ENCODE results near the gene POU6F2. TPM values are rescaled to one million over a fixed set of nuclear protein-coding genes. Genes with fewer than 3 reads are reported as not detected.

Gene POU6F2
- total RNA-seq, 2 donors from 2014 or later = 5.2 to 6.3 TPM

- no peak for ATAC-seq
- H3K4me3 ChIP-seq = no peak overlapping the region
- no peaks in the 10 kb centered on the region for H3K27me3 ChIP-seq
- DNase-seq = no peak
- WGBS, 2 donors = 56 to 63% methylated on average over 2 of the region's 2 CpGs
- H3K36me3 ChIP-seq (replicated peaks in 1 of 2; ENCODE audit: insufficient read depth in 1 of 2, low read depth in 2 of 2) = no peaks in the 10 kb centered on the region
- intact Hi-C loops (cut with DNase I) = no loop called here
- TF ChIP-seq CTCF (IDR thresholded peaks at IDR 0.05) (no peak), POLR2A (IDR thresholded peaks at IDR 0.05) (no peak)
- no peaks in the 10 kb centered on the region for H3K4me1 ChIP-seq
- H3K27ac ChIP-seq = no peak overlapping the region
- no peaks in the 10 kb centered on the region for H3K9me3 ChIP-seq
Observed at GRCh38 chr7:39094731-39095130, 117.0 kb downstream of the POU6F2 start.

- TF ChIP-seq POLR2A (IDR thresholded peaks at IDR 0.05) = no peak
- TF ChIP-seq CTCF (IDR thresholded peaks at IDR 0.05) = no peak
- DNase-seq = no peak
- WGBS, 2 donors = 63 to 65% methylated on average over 7 of the region's 7 CpGs
- Histone ChIP-seq H3K27ac (no peak overlapping the region), H3K27me3 (no peaks in the 10 kb centered on the region), H3K36me3 (replicated peaks in 1 of 2; ENCODE audit: insufficient read depth in 1 of 2, low read depth in 2 of 2) (no peaks in the 10 kb centered on the region), H3K9me3 (no peaks in the 10 kb centered on the region), H3K4me1 (no peaks in the 10 kb centered on the region), H3K4me3 (no peak overlapping the region)
- no peak for ATAC-seq
- intact Hi-C loops (cut with DNase I) = no loop called here
Observed at GRCh38 chr7:39095875-39096619, 118.3 kb downstream of the POU6F2 start.

GRCh38 chr7:39098506-39098905, 120.8 kb downstream of the POU6F2 start:
- H3K27ac ChIP-seq = no peak overlapping the region
- intact Hi-C loops (cut with DNase I) = no loop called here
- no peaks in the 10 kb centered on the region for H3K27me3 ChIP-seq
- no peaks in the 10 kb centered on the region for H3K9me3 ChIP-seq
- no peaks in the 10 kb centered on the region for H3K4me1 ChIP-seq
- ATAC-seq (no peak), DNase-seq (no peak)
- H3K4me3 ChIP-seq = no peak overlapping the region
- 74 to 83% methylated on average over 3 of the region's 3 CpGs for WGBS, 2 donors
- TF ChIP-seq POLR2A (IDR thresholded peaks at IDR 0.05) (no peak), CTCF (IDR thresholded peaks at IDR 0.05) (no peak)
- no peaks in the 10 kb centered on the region for H3K36me3 ChIP-seq (replicated peaks in 1 of 2; ENCODE audit: insufficient read depth in 1 of 2, low read depth in 2 of 2)

- 72 to 73% methylated on average over 3 of the region's 3 CpGs for WGBS, 2 donors
- ATAC-seq (no peak), DNase-seq (no peak)
- H3K4me3 ChIP-seq = no peak overlapping the region
- no peaks in the 10 kb centered on the region for H3K9me3 ChIP-seq
- intact Hi-C loops (cut with DNase I) = no loop called here
- no peak for TF ChIP-seq POLR2A (IDR thresholded peaks at IDR 0.05)
- no peak for TF ChIP-seq CTCF (IDR thresholded peaks at IDR 0.05)
- no peaks in the 10 kb centered on the region for H3K4me1 ChIP-seq
- H3K36me3 ChIP-seq (replicated peaks in 1 of 2; ENCODE audit: insufficient read depth in 1 of 2, low read depth in 2 of 2) = no peaks in the 10 kb centered on the region
- no peaks in the 10 kb centered on the region for H3K27me3 ChIP-seq
- no peak overlapping the region for H3K27ac ChIP-seq
Observed at GRCh38 chr7:39099146-39099545, 121.4 kb downstream of the POU6F2 start.

- no peak for ATAC-seq
- DNase-seq = no peak
- TF ChIP-seq CTCF (IDR thresholded peaks at IDR 0.05) = no peak
- TF ChIP-seq POLR2A (IDR thresholded peaks at IDR 0.05) = no peak
- H3K36me3 ChIP-seq (replicated peaks in 1 of 2; ENCODE audit: insufficient read depth in 1 of 2, low read depth in 2 of 2) = no peaks in the 10 kb centered on the region
- H3K4me3 ChIP-seq = no peak overlapping the region
- 82 to 92% methylated on average over 2 of the region's 2 CpGs for WGBS, 2 donors
- H3K4me1 ChIP-seq = no peaks in the 10 kb centered on the region
- H3K27ac ChIP-seq = no peak overlapping the region
- intact Hi-C loops (cut with DNase I) = no loop called here
- no peaks in the 10 kb centered on the region for H3K27me3 ChIP-seq
- H3K9me3 ChIP-seq = no peaks in the 10 kb centered on the region
Observed at GRCh38 chr7:39100270-39100669, 122.6 kb downstream of the POU6F2 start.

Data from body of pancreas (tissue), 4 donors.